Heart left ventricle (tissue), 16 donors: ENCODE data around the gene BHLHA9. TPM values are rescaled to one million over a fixed set of nuclear protein-coding genes. Genes with fewer than 3 reads are reported as not detected.

ENCODE experiments used
- ATAC-seq, 4 donors: fragments of 200-7000 bp; cut with Tn5 transposase; one replicate each; pipeline ENCODE4 v1.9.1; 2020 to 2022; ENCODE audit warnings: moderate library complexity in 4 of 4, mild to moderate bottlenecking in 3 of 4, moderate number of reproducible peaks in 1 of 4
- DNase-seq, 5 donors: peaks; one replicate each; pipeline ENCODE4 v3.0.0-alpha.2; 2020
- H3K27ac ChIP-seq, 12 donors: fragments of 200-600 bp; sonication (generic) in 4 of 12; one replicate each; pipeline versions ENCODE4 v1.5.0 to v1.8.0; 2016 to 2022; ENCODE audit warnings: mild to moderate bottlenecking in 2 of 12
- H3K27me3 ChIP-seq, 9 donors: fragments of 200-600 bp; sonication (generic) in 2 of 9; one replicate each; pipeline versions ENCODE4 v1.5.1 to v1.8.0; 2016 to 2022; ENCODE audit warnings: mild to moderate bottlenecking in 3 of 9
- H3K36me3 ChIP-seq, 9 donors: fragments of 200-600 bp; sonication (generic) in 2 of 9; one replicate each; pipeline versions ENCODE4 v1.5.0 to v1.8.0; 2018 to 2022; ENCODE audit warnings: mild to moderate bottlenecking in 2 of 9
- H3K4me1 ChIP-seq, 12 donors: fragments of 200-600 bp; sonication (generic) in 4 of 12; one replicate each; pipeline versions ENCODE4 v1.5.0 to v1.8.0; 2016 to 2022; ENCODE audit warnings: mild to moderate bottlenecking in 3 of 12
- H3K4me3 ChIP-seq, 12 donors: fragments of 200-600 bp; sonication (generic) in 4 of 12; one replicate each; pipeline versions ENCODE4 v1.5.0 to v1.8.0; 2017 to 2022; ENCODE audit warnings: mild to moderate bottlenecking in 9 of 12, moderate library complexity in 4 of 12
- H3K9me3 ChIP-seq, 12 donors: fragments of 200-600 bp; sonication (generic) in 4 of 12; one replicate each; pipeline versions ENCODE4 v1.5.0 to v1.8.0; 2016 to 2022; ENCODE audit warnings: mild to moderate bottlenecking in 1 of 12
- POLR2A ChIP-seq, 2 donors: fragments of 450-650 bp; IDR thresholded peaks; one replicate each; pipeline ENCODE4 v1.6.1; 2017; ENCODE audit warnings: antibody characterized with exemption in 2 of 2, mild to moderate bottlenecking in 2 of 2, moderate library complexity in 2 of 2
- WGBS, 4 donors: extraction: QIAGEN DNeasy Blood & Tissue Kit in 2 of 4; methylation state at CpG; one replicate each; pipeline versions ENCODE4 v1.1.5 to v1.1.7; 2013 to 2018; 5-methylcytosine and 5-hydroxymethylcytosine counted together
- intact Hi-C, 10 donors: fragments of 100-400 bp; cut with DNase I; formaldehyde crosslinking; loops; one replicate each; pipeline versions ENCODE4 v1.11.1 to v1.14.2; 2022
- polyA plus RNA-seq, 2 donors: library from polyadenylated mRNA; stranded (reverse); fragments of 200-250 nt; gene quantifications; one replicate each; pipeline ENCODE4 v1.2.3, GENCODE V29; 2013
- total RNA-seq, 9 donors: library from RNA; depleted of rRNA in 2 of 9; stranded (reverse); fragments of >200 nt in 2 of 9; fragmentation: NEBNext Ultra II Directional in 3 of 9; extraction: Animal tissue kit (Norgen Biotek cat#: 25700) in 3 of 9; gene quantifications; one replicate each; pipeline versions ENCODE4 v1.1.0 to v1.2.4, GENCODE V29; 2016 to 2023
- TF ChIP-seq, protein P1 (sequence below), 12 donors: fragments of 200-600 bp; sonication (generic) in 4 of 12; IDR thresholded peaks; one replicate each; pipeline versions ENCODE4 v1.5.0 to v1.8.0; 2018 to 2022; ENCODE audit warnings: antibody characterized with exemption in 12 of 12, mild to moderate bottlenecking in 5 of 12
- donor health status: ischemic (EF 13 %, LVEDD 7.1; RV severe dilation, severe dysfunction).
- donor health status: healthy with polysubstance abuse.
- donor health status: DM: no; HTN: yes; CAD: no.
- donor health status: DM: no; HTN: no; CAD: no.
- donor health status: ischemic (EF 25% LVEDD 6.9; RV normal size, moderate dysfunction).
- donor health status: ischemic (EF 25% LVEDD 5.7; RV mildly dilated, moderate dysfunction).
- donor health status: healthy.
- donor health status: DM: yes; HTN: yes; CAD: no.
- donor health status: ischemic (EF 35%, LVEDD 5.7; RV mildly dilated, moderate dysfunction).
- donor health status: nonischemic (EF 11% LVEDD 7.7; RV severe dilation, severe dysfunction).
- donor health status: DM: yes; HTN: yes; CAD: no.
- donor health status: PGD.
- donor health status: ischemic (EF 29% LVEDD 5.4; RV normal size, mild dysfunction).
- donor health status: nonischemic (EF 23%, LVEDD 6.1; RV moderate dilation, normal function).

Gene BHLHA9
- total and polyA plus RNA-seq, 11 donors, result not detected

DNA sequence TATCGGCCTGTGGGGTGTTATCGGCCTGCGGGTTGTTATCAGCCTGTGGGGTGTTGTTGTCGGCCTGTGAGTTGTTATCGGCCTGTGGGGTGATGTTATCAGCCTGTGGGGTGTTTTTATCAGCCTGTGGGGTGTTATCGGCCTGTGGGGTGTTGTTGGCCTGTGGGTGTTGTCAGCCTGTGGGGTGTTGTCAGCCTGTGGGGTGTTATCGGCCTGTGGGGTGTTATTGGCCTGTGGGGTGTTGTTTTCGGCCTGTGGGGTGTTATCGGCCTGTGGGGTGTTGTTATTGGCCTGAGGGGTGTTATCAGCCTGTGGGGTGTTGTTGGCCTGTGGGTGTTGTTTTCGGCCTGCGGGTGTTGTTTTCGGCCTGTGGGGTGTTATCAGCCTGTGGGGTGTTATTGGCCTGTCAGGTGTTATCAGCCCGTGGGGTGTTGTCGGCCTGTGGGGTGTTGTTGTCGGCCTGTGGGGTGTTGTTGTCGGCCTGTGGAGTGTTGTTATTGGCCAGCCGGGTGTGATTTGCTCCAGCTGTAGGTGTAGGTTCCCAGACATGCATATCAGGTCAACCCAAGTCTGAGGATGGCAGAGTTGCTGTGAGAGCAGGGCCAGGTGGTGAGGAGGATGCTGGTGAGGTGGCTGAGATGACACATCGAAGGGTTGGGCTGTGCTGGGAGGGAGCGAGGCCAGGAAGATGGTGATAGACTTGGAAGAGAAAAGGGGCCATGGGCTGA lies 16.3 kb downstream of the BHLHA9 start:
- H3K36me3 ChIP-seq, result no peaks in the 10 kb centered on the region
- no peaks in the 10 kb centered on the region for H3K4me1 ChIP-seq
- H3K27me3 ChIP-seq, result no peaks in the 10 kb centered on the region
- H3K27ac ChIP-seq, result no peak overlapping the region
- DNase-seq (no peak), ATAC-seq (no peak)
- intact Hi-C loops, result no loop called here
- H3K4me3 ChIP-seq, result no peak overlapping the region
- WGBS, 4 donors, result 82 to 91% (median 87%) methylated on average over 19 of the region's 19 CpGs
- no peaks in the 10 kb centered on the region for H3K9me3 ChIP-seq
- no peak for TF ChIP-seq POLR2A (IDR thresholded peaks at IDR 0.05)
- TF ChIP-seq, protein P1, sequence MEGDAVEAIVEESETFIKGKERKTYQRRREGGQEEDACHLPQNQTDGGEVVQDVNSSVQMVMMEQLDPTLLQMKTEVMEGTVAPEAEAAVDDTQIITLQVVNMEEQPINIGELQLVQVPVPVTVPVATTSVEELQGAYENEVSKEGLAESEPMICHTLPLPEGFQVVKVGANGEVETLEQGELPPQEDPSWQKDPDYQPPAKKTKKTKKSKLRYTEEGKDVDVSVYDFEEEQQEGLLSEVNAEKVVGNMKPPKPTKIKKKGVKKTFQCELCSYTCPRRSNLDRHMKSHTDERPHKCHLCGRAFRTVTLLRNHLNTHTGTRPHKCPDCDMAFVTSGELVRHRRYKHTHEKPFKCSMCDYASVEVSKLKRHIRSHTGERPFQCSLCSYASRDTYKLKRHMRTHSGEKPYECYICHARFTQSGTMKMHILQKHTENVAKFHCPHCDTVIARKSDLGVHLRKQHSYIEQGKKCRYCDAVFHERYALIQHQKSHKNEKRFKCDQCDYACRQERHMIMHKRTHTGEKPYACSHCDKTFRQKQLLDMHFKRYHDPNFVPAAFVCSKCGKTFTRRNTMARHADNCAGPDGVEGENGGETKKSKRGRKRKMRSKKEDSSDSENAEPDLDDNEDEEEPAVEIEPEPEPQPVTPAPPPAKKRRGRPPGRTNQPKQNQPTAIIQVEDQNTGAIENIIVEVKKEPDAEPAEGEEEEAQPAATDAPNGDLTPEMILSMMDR (IDR thresholded peaks at IDR 0.05), result no peak

DNA sequence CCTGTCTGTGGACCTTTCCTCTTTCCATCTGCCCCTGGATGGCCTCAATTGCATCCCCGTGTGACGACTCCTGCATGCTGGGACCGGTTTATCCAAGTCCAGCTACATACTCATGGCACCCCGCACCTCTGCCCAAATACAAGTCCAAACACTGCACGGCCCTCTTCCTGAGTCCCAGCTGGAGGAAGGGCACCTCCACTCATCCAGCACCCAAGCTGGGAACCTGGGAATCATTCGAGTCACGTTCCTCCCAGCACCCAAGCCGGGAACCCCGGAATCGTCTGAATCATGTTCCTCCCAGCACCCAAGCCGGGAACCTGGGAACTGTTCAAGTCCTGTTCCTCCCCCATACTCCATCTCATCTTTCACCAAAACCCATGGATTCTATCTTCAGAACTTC lies 19.5 kb downstream of the BHLHA9 start:
- no peaks in the 10 kb centered on the region for H3K9me3 ChIP-seq
- intact Hi-C loops, result no loop called here
- ATAC-seq (no peak), DNase-seq (no peak)
- TF ChIP-seq POLR2A (IDR thresholded peaks at IDR 0.05), result no peak
- TF ChIP-seq, protein P1 (IDR thresholded peaks at IDR 0.05), result no peak
- H3K4me3 ChIP-seq, result no peak overlapping the region
- peaks cover 0 to 4% (median 0%) of the 10 kb centered on the region in 12 donors for H3K4me1 ChIP-seq
- H3K36me3 ChIP-seq, result no peaks in the 10 kb centered on the region
- no peaks in the 10 kb centered on the region for H3K27me3 ChIP-seq
- 87 to 94% (median 89%) methylated on average over 11 of the region's 11 CpGs for WGBS, 4 donors
- no peak overlapping the region for H3K27ac ChIP-seq

DNA sequence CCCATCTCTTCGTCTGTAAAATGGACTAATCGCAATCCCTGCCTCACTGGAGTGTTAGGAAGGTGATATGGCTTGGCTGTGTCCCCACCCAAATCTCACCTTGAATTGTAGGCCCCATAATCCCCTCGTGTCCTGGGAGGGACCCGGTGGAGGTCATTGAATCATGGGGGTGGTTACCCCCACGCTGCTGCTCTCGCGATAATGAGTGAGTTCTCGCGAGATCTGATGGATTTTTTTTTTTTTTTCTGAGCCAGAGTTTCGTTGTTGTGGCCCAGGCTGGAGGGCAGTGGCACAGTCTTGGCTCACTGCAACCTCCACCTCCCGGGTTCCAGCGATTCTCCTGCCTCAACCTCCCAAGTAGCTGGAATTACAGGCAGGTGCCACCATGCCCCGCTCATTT lies 20.4 kb downstream of the BHLHA9 start:
- Histone ChIP-seq H3K27ac (no peak overlapping the region), H3K36me3 (no peaks in the 10 kb centered on the region), H3K27me3 (no peaks in the 10 kb centered on the region), H3K4me3 (no peak overlapping the region), H3K4me1 (peaks cover 0 to 4% (median 0%) of the 10 kb centered on the region in 12 donors), H3K9me3 (no peaks in the 10 kb centered on the region)
- intact Hi-C loops, result no loop called here
- ATAC-seq (no peak), DNase-seq (no peak)
- whole genome bisulfite sequencing, 4 donors, result 93 to 96% (median 95%) methylated on average over 13 of the region's 13 CpGs
- TF ChIP-seq POLR2A (IDR thresholded peaks at IDR 0.05), result no peak
- TF ChIP-seq, protein P1 (IDR thresholded peaks at IDR 0.05), result no peak

DNA sequence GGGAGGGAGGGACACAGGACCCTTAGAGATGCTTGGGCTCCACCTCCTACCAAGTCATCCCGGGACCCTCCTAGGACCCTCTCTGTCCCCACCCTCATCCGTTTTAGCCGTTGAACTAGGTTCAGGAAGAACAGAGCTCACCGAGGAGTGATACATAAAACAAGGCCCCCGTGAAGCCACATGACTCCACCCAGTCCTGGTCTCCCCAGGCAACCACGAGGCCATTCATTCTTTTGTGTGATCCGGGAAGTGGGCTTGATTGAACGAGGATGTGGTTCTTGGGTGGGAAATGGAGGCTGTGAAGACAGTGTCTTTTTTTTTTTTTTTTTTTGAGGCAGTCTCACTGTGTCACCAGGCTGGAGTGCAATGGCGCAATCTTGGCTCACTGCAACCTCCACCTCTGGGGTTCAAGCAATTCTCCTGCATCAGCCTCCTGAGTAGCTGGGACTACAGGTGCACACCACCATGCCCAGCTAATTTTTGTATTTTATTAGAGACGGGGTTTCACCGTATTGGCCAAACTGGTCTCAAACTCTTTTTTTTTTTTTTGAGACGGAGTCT lies 24.0 kb downstream of the BHLHA9 start:
- DNase-seq (no peak), ATAC-seq (peak in 1 of 4 donors; percentile 42)
- intact Hi-C loops, result loop anchor here in 1 of 10 donors (2.0 kb wide), 1 partner anchor 49 kb away; no protein-coding TSS in a partner anchor
- peaks cover 0 to 19% (median 8%) of the 10 kb centered on the region in 9 donors for H3K27me3 ChIP-seq
- peaks cover 0 to 13% (median 0%) of the 10 kb centered on the region in 12 donors for H3K4me1 ChIP-seq
- peak overlapping the region in 1 of 12 donors; percentile 27 for H3K27ac ChIP-seq
- H3K4me3 ChIP-seq, result no peak overlapping the region
- TF ChIP-seq, protein P1 (IDR thresholded peaks at IDR 0.05), result no peak
- no peak for TF ChIP-seq POLR2A (IDR thresholded peaks at IDR 0.05)
- no peaks in the 10 kb centered on the region for H3K36me3 ChIP-seq
- WGBS, 4 donors, result 65 to 75% (median 69%) methylated on average over 12 of the region's 12 CpGs
- H3K9me3 ChIP-seq, result no peaks in the 10 kb centered on the region
